ENCODE results near the gene SPATA12.

DNA sequence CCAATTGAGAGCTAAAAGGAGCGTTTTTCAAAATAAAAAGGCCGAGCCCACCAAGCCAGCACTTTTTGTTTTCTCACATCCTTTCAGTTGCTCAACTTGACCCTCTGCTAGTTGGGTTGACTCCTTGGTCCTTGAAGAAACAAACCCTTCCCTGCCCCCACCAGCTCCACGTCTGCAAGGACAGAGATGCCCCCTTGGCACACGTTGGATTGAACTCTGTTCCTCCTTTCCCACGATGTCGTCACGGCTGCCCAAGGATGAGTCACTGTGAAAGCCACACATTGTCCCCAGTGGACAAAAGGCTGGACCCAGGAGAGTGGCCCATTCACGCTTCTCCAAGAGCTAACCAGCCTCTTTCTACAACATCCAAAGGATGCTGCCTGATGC lies 43.0 kb upstream of the SPATA12 start:
- TF ChIP-seq, protein P1, sequence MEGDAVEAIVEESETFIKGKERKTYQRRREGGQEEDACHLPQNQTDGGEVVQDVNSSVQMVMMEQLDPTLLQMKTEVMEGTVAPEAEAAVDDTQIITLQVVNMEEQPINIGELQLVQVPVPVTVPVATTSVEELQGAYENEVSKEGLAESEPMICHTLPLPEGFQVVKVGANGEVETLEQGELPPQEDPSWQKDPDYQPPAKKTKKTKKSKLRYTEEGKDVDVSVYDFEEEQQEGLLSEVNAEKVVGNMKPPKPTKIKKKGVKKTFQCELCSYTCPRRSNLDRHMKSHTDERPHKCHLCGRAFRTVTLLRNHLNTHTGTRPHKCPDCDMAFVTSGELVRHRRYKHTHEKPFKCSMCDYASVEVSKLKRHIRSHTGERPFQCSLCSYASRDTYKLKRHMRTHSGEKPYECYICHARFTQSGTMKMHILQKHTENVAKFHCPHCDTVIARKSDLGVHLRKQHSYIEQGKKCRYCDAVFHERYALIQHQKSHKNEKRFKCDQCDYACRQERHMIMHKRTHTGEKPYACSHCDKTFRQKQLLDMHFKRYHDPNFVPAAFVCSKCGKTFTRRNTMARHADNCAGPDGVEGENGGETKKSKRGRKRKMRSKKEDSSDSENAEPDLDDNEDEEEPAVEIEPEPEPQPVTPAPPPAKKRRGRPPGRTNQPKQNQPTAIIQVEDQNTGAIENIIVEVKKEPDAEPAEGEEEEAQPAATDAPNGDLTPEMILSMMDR (IDR thresholded peaks at IDR 0.05) = no peak
- TF ChIP-seq POLR2A (IDR thresholded peaks at IDR 0.05) = no peak

Measured in testis (tissue), 2 donors.